ENCODE measurements around the gene PPP2R5C.
"Not testable (repeated sequence)": the region's sequence is repeated elsewhere in the genome, so short reads cannot be mapped to it uniquely, and the experiment has no call there.

PPP2R5C gene

DNA sequence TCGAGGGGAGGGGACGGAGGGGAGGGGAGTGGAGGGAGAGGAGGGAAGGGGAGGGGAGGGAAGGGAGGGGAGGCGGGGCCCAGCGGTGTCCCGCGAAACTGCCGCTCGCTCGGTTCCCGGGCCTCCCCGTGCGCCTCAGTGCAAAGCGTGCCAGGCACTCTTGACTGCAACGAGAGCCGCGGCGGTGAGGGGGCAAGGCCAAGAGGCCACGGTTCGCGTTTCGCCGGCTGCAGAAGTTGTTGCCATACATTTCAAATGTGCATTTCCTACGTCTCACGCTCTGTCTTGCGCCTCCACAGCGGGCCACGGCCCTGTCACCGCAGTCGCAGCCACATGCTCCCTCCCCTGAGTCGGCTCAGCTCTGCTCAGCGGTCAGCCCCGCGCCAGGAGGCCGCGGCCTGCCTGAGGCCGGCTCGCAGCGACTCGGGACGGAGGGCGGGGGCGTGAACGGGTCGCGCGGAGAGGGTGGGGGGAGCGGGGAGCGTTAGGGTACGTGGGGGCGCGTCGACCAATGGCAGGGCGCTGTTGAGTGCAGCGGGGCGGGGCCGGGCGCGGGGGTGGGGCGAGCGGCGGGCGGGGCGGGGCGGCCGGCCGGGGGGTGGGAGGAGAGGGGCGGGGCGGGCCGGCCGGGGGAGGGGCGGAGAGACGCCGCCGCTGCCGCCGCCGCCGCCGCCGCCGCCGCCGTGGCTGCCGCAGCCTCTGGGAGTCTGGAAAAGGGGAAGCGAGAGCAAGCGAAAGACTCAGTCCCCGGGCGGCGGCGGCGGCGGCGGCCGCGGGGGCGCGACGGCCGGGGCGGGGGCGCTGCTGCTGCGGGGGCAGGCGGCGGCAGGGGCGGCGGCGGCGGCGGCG lies at the start of gene PPP2R5C:
Gene PPP2R5C (plus strand): TSS at position 678 of the 849 bp plus-strand sequence. CDS start 185 bp downstream, outside the sequence.
- ATAC-seq (replicated peaks; ENCODE audit: extremely low read depth, poor library complexity, severe bottlenecking) (peak; percentile 74), DNase-seq (ENCODE audit: low spot score in 2 of 2) (peak; percentile 71 to 91)
- Mint-ChIP-seq H3K4me1 (peaks cover 57% of the 10 kb centered on the region), H3K4me3 (peak within 1 kb of the TSS; percentile 89), H3K36me3 (ENCODE audit: insufficient read depth) (peaks cover 44% of the 10 kb centered on the region), H3K27me3 (no peaks in the 10 kb centered on the region), H3K27ac (ENCODE audit: low read depth) (peak within 1 kb of the TSS; percentile 94), H3K9me3 (no peaks in the 10 kb centered on the region)

GRCh38 chr14:101711857-101712233 lies 49.7 kb upstream of the PPP2R5C start:
- not testable (repeated sequence) for H3K27me3 Mint-ChIP-seq; ATAC-seq (replicated peaks; ENCODE audit: extremely low read depth, poor library complexity, severe bottlenecking); H3K9me3 Mint-ChIP-seq; DNase-seq (ENCODE audit: low spot score in 2 of 2)
- H3K27ac Mint-ChIP-seq (ENCODE audit: low read depth): peak overlapping the region; percentile 89
- H3K36me3 Mint-ChIP-seq (ENCODE audit: insufficient read depth): peaks cover 23% of the 10 kb centered on the region
- peak overlapping the region; percentile 32 for H3K4me3 Mint-ChIP-seq
- peaks cover 52% of the 10 kb centered on the region for H3K4me1 Mint-ChIP-seq

DNA sequence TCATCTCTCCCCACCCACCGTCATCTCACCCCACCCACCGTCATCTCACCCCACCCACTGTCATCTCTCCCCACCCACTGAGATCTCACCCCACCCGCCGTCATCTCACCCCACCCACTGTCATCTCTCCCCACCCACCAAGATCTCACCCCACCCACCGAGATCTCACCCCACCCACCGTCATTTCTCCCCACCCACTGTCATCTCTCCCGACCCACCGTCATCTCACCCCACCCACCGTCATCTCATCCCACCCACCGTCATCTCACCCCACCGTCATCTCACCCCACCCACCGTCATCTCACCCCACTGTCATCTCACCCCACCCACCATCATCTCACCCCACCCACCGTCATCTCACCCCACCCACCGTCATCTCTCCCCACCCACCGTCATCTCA lies 49.2 kb upstream of the PPP2R5C start:
- DNase-seq (ENCODE audit: low spot score in 2 of 2); H3K27me3 Mint-ChIP-seq; ATAC-seq (replicated peaks; ENCODE audit: extremely low read depth, poor library complexity, severe bottlenecking); H3K4me3 Mint-ChIP-seq; H3K9me3 Mint-ChIP-seq: not testable (repeated sequence)
- H3K27ac Mint-ChIP-seq (ENCODE audit: low read depth): peak overlapping the region; percentile 92
- H3K36me3 Mint-ChIP-seq (ENCODE audit: insufficient read depth): peaks cover 23% of the 10 kb centered on the region
- peaks cover 52% of the 10 kb centered on the region for H3K4me1 Mint-ChIP-seq

DNA sequence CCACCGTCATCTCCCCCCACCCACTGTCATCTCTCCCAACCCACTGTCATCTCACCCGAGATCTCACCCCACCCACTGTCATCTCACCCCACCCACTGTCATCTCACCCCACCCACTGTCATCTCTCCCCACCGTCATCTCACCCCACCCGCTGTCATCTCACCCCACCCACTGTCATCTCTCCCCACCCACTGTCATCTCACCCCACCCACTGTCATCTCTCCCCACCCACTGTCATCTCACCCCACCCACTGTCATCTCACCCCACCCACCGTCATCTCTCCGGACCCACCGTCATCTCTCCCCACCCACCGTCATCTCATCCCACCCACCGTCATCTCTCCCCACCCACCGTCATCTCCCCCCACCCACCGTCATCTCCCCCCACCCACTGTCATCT lies 48.4 kb upstream of the PPP2R5C start:
- H3K27ac Mint-ChIP-seq (ENCODE audit: low read depth): peak overlapping the region; percentile 92
- not testable (repeated sequence) for H3K27me3 Mint-ChIP-seq, H3K9me3 Mint-ChIP-seq, H3K4me3 Mint-ChIP-seq
- ATAC-seq (replicated peaks; ENCODE audit: extremely low read depth, poor library complexity, severe bottlenecking) (peak; percentile 29), DNase-seq (ENCODE audit: low spot score in 2 of 2) (peak; percentile 13 to 56)
- H3K36me3 Mint-ChIP-seq (ENCODE audit: insufficient read depth): peaks cover 23% of the 10 kb centered on the region
- peaks cover 52% of the 10 kb centered on the region for H3K4me1 Mint-ChIP-seq

GRCh38 chr14:101713621-101714349 lies 47.7 kb upstream of the PPP2R5C start:
- Mint-ChIP-seq H3K27me3 (no peaks in the 10 kb centered on the region), H3K4me3 (peak overlapping the region; percentile 65), H3K27ac (ENCODE audit: low read depth) (peak overlapping the region; percentile 92), H3K36me3 (ENCODE audit: insufficient read depth) (peaks cover 23% of the 10 kb centered on the region), H3K9me3 (no peaks in the 10 kb centered on the region), H3K4me1 (peaks cover 46% of the 10 kb centered on the region)
- ATAC-seq (replicated peaks; ENCODE audit: extremely low read depth, poor library complexity, severe bottlenecking) (peak; percentile 76), DNase-seq (ENCODE audit: low spot score in 2 of 2) (peak; percentile 33 to 77)

DNA sequence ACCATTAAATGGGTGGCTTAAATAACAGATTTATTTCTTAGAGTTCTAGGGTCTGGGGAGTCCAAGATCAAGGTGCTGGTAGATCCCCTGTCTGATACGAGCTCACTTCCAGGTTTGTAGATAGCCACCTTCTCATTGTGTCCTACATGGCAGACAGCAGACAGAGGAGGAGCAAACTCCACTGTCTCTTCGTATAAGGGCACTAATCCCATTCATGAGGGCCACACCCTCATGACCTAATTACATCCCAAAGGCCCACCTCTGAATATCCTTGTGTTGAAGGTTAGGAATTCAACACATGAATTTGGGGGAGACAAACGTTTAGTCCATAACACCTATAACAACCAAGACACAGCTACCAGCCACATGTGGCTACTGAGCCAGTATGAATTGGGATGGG lies 47.1 kb upstream of the PPP2R5C start:
- no peaks in the 10 kb centered on the region for H3K9me3 Mint-ChIP-seq
- peaks cover 23% of the 10 kb centered on the region for H3K36me3 Mint-ChIP-seq (ENCODE audit: insufficient read depth)
- ATAC-seq (replicated peaks; ENCODE audit: extremely low read depth, poor library complexity, severe bottlenecking): no peak
- DNase-seq (ENCODE audit: low spot score in 2 of 2): no peak
- H3K27ac Mint-ChIP-seq (ENCODE audit: low read depth): peak overlapping the region; percentile 92
- peak overlapping the region; percentile 29 for H3K4me3 Mint-ChIP-seq
- H3K27me3 Mint-ChIP-seq: no peaks in the 10 kb centered on the region
- H3K4me1 Mint-ChIP-seq: peaks cover 49% of the 10 kb centered on the region

DNA sequence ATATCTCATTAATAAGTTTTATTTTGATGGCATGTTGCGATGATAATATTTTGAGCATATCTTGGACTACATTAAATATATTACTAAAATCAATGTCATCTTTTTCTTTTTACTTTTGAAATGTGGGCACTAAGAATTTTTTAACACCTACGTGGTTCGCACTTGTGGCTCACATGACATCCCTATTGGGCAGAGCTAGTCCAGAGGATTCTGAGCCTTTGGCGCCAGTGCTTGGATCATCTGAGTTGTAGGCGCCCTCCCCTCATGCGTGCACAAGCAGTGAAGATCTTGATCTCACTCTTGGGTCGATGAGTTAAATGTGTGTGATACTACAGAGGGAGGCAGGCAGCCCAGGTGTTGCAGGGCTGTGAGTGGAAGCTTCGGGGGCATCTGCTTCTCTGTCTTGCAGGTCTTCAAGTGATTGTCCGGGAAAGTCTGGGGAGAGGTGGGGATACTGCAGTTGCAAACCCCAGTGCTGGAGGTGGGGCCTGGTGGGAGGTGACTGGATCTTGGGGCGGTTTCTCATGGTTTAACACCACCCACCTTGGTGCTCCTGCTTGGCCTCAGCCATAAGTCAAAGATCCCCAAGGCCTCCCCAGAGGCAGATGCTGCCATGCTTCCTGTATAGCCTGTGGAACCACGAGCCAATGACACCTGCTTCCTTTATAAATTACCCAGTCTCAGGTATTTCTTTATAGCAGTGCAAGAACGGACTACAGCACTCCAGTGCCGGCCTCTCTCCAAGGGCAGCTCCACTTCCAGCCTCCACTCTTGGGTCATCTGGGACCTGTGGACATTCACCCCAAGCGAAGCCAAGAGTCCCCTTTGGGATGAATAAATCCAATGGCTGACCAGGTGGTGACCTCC lies 46.1 kb upstream of the PPP2R5C start:
- peak overlapping the region; percentile 61 for H3K4me3 Mint-ChIP-seq
- peak overlapping the region; percentile 93 for H3K27ac Mint-ChIP-seq (ENCODE audit: low read depth)
- H3K36me3 Mint-ChIP-seq (ENCODE audit: insufficient read depth): peaks cover 23% of the 10 kb centered on the region
- H3K4me1 Mint-ChIP-seq: peaks cover 57% of the 10 kb centered on the region
- H3K9me3 Mint-ChIP-seq: no peaks in the 10 kb centered on the region
- ATAC-seq (replicated peaks; ENCODE audit: extremely low read depth, poor library complexity, severe bottlenecking) (no peak), DNase-seq (ENCODE audit: low spot score in 2 of 2) (peak in 1 of 2 donors; percentile 13)
- no peaks in the 10 kb centered on the region for H3K27me3 Mint-ChIP-seq

DNA sequence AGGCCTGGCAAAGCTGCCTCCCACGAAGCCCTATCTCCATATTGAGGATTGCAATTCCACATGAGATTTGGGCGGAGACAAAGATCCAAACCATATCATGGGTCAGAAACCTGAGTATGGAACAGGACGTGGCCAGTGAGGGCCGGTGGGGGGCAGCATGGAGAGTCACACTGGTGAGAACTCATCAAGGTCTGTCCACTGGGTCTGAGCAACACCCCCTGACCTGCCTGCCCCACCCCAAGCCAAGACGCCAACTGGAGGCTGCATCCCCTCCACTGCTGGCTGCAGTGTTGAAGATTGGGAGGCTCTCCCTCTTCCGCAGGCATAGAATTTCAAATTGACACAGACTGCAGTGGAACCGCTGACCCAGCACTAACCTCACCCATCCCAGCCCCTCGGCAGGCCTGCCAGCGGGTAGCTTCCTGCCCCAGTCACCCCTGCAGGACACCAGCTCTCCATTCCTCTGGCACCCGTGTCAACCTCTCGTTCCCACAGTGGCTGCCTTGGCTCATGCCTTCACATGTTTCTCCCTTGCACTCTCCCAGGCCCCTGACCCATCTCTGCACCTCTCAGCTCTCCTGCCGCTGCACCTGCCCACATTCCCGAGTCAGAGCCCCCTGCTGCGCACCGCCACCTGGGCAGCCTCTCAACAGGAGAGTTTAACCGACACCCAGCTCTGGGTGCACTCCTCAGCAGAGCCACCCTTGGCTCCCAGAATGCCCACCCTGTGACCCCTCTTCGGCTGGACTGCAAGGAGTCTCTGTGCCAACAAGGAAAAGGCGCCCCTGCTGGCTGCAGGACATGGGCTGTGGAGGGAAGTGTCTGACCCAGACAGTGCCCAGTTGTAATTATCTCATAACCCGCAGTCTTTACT lies 45.2 kb upstream of the PPP2R5C start:
- peaks cover 51% of the 10 kb centered on the region for H3K4me1 Mint-ChIP-seq
- H3K9me3 Mint-ChIP-seq: no peaks in the 10 kb centered on the region
- peak overlapping the region; percentile 52 for H3K4me3 Mint-ChIP-seq
- peak in 1 of 2 donors; percentile 11 for DNase-seq (ENCODE audit: low spot score in 2 of 2)
- no peaks in the 10 kb centered on the region for H3K27me3 Mint-ChIP-seq
- peaks cover 18% of the 10 kb centered on the region for H3K36me3 Mint-ChIP-seq (ENCODE audit: insufficient read depth)
- no peak for ATAC-seq (replicated peaks; ENCODE audit: extremely low read depth, poor library complexity, severe bottlenecking)
- H3K27ac Mint-ChIP-seq (ENCODE audit: low read depth): peak overlapping the region; percentile 93

- H3K27ac Mint-ChIP-seq (ENCODE audit: low read depth): peak overlapping the region; percentile 93
- DNase-seq (ENCODE audit: low spot score in 2 of 2) (peak in 1 of 2 donors; percentile 13), ATAC-seq (replicated peaks; ENCODE audit: extremely low read depth, poor library complexity, severe bottlenecking) (no peak)
- peak overlapping the region; percentile 52 for H3K4me3 Mint-ChIP-seq
- no peaks in the 10 kb centered on the region for H3K9me3 Mint-ChIP-seq
- H3K27me3 Mint-ChIP-seq: no peaks in the 10 kb centered on the region
- H3K4me1 Mint-ChIP-seq: peaks cover 57% of the 10 kb centered on the region
- peaks cover 19% of the 10 kb centered on the region for H3K36me3 Mint-ChIP-seq (ENCODE audit: insufficient read depth)
These were observed 44.4 kb upstream of the PPP2R5C start for GRCh38 chr14:101716956-101717662.

DNA sequence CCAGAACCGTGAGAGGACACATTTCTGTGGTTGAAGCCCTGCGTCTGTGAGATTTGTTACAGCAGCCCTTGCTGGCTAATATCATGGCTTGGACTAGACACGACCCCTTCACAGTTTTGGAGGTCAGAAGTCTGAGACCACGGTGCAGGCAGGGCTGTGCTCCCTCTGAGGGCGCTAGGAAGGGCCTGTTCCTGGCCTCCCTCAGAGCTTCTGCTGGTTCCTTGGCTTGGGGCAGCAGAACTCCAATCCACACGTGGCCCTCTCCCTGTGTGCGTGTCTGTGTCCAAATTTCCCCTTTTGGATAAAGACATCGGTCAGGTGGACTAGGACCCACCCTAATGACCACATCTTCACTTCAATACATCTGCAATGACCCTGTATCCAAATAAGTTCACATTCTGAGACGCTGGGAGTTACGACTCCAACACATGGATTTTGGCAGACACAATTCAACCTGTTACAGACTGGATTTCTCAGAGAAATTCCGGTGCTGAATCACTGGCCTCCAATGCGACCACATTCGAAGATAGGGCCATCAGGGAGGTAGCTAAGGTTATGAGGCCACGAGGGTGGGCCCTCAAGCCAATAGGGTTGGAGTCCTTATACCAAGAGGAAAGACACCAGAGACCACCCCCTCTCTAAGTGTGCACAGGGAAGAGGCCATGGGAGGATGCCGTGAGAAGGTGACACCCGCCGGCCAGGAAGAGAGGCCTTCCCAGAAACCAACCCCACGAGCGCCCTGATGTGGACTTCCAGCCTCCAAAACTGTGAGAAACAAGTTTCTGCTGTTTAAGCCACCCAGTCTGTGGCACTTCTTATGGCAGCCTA lies 43.6 kb upstream of the PPP2R5C start:
- no peaks in the 10 kb centered on the region for H3K9me3 Mint-ChIP-seq
- peak overlapping the region; percentile 52 for H3K4me3 Mint-ChIP-seq
- peak overlapping the region; percentile 93 for H3K27ac Mint-ChIP-seq (ENCODE audit: low read depth)

More for the DNA sequence above, 43.6 kb upstream of the PPP2R5C start:
- Mint-ChIP-seq H3K36me3 (ENCODE audit: insufficient read depth) (peaks cover 22% of the 10 kb centered on the region), H3K27me3 (no peaks in the 10 kb centered on the region), H3K4me1 (peaks cover 65% of the 10 kb centered on the region)
- ATAC-seq (replicated peaks; ENCODE audit: extremely low read depth, poor library complexity, severe bottlenecking) (no peak), DNase-seq (ENCODE audit: low spot score in 2 of 2) (peak in 1 of 2 donors; percentile 11)

Data from central memory CD8-positive, alpha-beta T cell (primary cell).